H1 (cell line): ENCODE results near the gene SRRM2. TPM values are rescaled to one million over a fixed set of nuclear protein-coding genes. Genes with fewer than 3 reads are reported as not detected.

Source experiments
- CTCF ChIA-PET: fragments of 300-600 bp; sonication (Branson Sonifier 250); formaldehyde crosslinking; loops from one replicate; lab custom pipeline; 2021; ENCODE audit not compliant: partially characterized antibody; lab: Charles Lee
- POLR2A ChIA-PET: fragments of 300-600 bp; sonication (Branson Sonifier 250); formaldehyde crosslinking; loops from one replicate; lab custom pipeline; 2021; ENCODE audit warnings: inconsistent platforms; ENCODE audit not compliant: partially characterized antibody; lab: Charles Lee
- DNase-seq, 2 experiments: peaks; one replicate each; pipeline versions ENCODE4 v3.0.0 to v3.0.0-alpha.2; 2010 to 2022; ENCODE audit warnings: low spot score in 2 of 2, low read depth in 1 of 2, mixed read lengths in 1 of 2
- FAIRE-seq: peaks from 2 replicates; lab custom pipeline; 2011; peaks lifted over from hg19 to GRCh38; lab: Jason Lieb, UNC
- H2AFZ ChIP-seq: 2 replicates; pipeline ENCODE4 v1.8.1; 2012; ENCODE audit warnings: low read length, inconsistent platforms
- H2AK5ac ChIP-seq: 2 replicates; pipeline ENCODE4 v1.6.1; 2013; ENCODE audit warnings: low read depth, low read length
- H2BK120ac ChIP-seq: replicated peaks from 2 replicates; pipeline ENCODE3; 2013; ENCODE audit warnings: low read depth, low read length, inconsistent platforms
- H2BK12ac ChIP-seq: 2 replicates; pipeline ENCODE4 v1.6.1; 2013; ENCODE audit warnings: low read depth, low read length
- H2BK15ac ChIP-seq: 2 replicates; pipeline ENCODE4 v1.6.1; 2013; ENCODE audit warnings: low read length
- H2BK20ac ChIP-seq: 2 replicates; pipeline ENCODE4 v1.6.1; 2013; ENCODE audit warnings: low read length
- H2BK5ac ChIP-seq: 2 replicates; pipeline ENCODE4 v1.6.1; 2013; ENCODE audit warnings: low read depth, low read length
- H3K14ac ChIP-seq: 2 replicates; pipeline ENCODE4 v1.6.1; 2013; ENCODE audit warnings: inconsistent platforms; ENCODE audit not compliant: insufficient read length
- H3K18ac ChIP-seq: 2 replicates; pipeline ENCODE4 v1.6.1; 2013; ENCODE audit warnings: low read length; ENCODE audit errors: extremely low read depth
- H3K23ac ChIP-seq: 2 replicates; pipeline ENCODE4 v1.6.1; 2013; ENCODE audit warnings: inconsistent platforms; ENCODE audit not compliant: insufficient read length
- H3K23me2 ChIP-seq: 2 replicates; pipeline ENCODE4 v1.6.1; 2013; ENCODE audit warnings: low read depth, low read length
- H3K27ac ChIP-seq: 2 replicates; pipeline ENCODE4 v1.6.1; 2011; ENCODE audit warnings: low read depth, low read length, inconsistent platforms
- H3K27me3 ChIP-seq, 4 experiments: replicated peaks in 1 of 4; 1 replicate in 1 of 4; 2 replicates in 3 of 4; pipeline versions ENCODE4 v1.6.1 to v1.8.1; 2011 to 2013; ENCODE audit warnings: low read length in 3 of 4, mild to moderate bottlenecking in 3 of 4, inconsistent platforms in 2 of 4, mixed read lengths in 2 of 4, moderate library complexity in 1 of 4; ENCODE audit not compliant: control insufficient read depth in 3 of 4, insufficient read depth in 3 of 4; ENCODE audit errors: extremely low read depth in 1 of 4
- H3K36me3 ChIP-seq, 4 experiments: 2 replicates each; pipeline versions ENCODE4 v1.6.1 to v1.8.1; 2011 to 2013; ENCODE audit warnings: mild to moderate bottlenecking in 4 of 4, low read length in 3 of 4, moderate library complexity in 2 of 4, control low read depth in 1 of 4, inconsistent platforms in 1 of 4; ENCODE audit not compliant: insufficient read depth in 4 of 4, control insufficient read depth in 2 of 4
- H3K4ac ChIP-seq: replicated peaks from 2 replicates; pipeline ENCODE3; 2013; ENCODE audit warnings: low read length, low read depth, mixed read lengths, inconsistent platforms; ENCODE audit not compliant: insufficient read length
- H3K4me1 ChIP-seq, 4 experiments: replicated peaks in 1 of 4; 1 replicate in 1 of 4; 2 replicates in 3 of 4; pipeline versions ENCODE4 v1.6.1 to v1.8.1; 2011 to 2013; ENCODE audit warnings: low read length in 3 of 4, inconsistent platforms in 2 of 4, mixed read lengths in 1 of 4; ENCODE audit not compliant: insufficient read depth in 4 of 4, control insufficient read depth in 3 of 4
- H3K4me2 ChIP-seq, 2 experiments: 2 replicates each; pipeline versions ENCODE4 v1.6.1 to v1.8.1; 2011 to 2013; ENCODE audit warnings: low read depth in 2 of 2, low read length in 2 of 2, control low read depth in 1 of 2, inconsistent platforms in 1 of 2, mild to moderate bottlenecking in 1 of 2; ENCODE audit not compliant: insufficient read depth in 1 of 2
- H3K4me3 ChIP-seq, 4 experiments: fragments of 200-600, 300-600 bp in 1 of 4; sonication (generic), shearing (Covaris generic), sonication (Bioruptor Twin) in 1 of 4; 2 replicates each; pipeline versions ENCODE4 v1.5.1 to v1.8.1; 2011 to 2016; ENCODE audit warnings: low read length in 4 of 4, low read depth in 3 of 4, control low read depth in 2 of 4, inconsistent platforms in 2 of 4, mild to moderate bottlenecking in 2 of 4, mixed read lengths in 1 of 4, moderate library complexity in 1 of 4; ENCODE audit not compliant: insufficient read depth in 2 of 4; ENCODE audit errors: extremely low read depth in 1 of 4
- H3K56ac ChIP-seq: replicated peaks from 2 replicates; pipeline ENCODE3; 2013; ENCODE audit warnings: low read depth, mild to moderate bottlenecking, mixed read lengths, low read length, inconsistent platforms; ENCODE audit not compliant: insufficient read length
- H3K79me1 ChIP-seq: 2 replicates; pipeline ENCODE4 v1.6.1; 2013; ENCODE audit warnings: low read depth, low read length, control low read depth
- H3K79me2 ChIP-seq, 2 experiments: 2 replicates each; pipeline versions ENCODE4 v1.6.1 to v1.8.1; 2012 to 2013; ENCODE audit warnings: low read length in 2 of 2, mild to moderate bottlenecking in 2 of 2, inconsistent platforms in 1 of 2; ENCODE audit not compliant: insufficient read depth in 2 of 2, control insufficient read depth in 1 of 2
- H3K9ac ChIP-seq, 4 experiments: replicated peaks in 1 of 4; 1 replicate in 1 of 4; 2 replicates in 3 of 4; pipeline versions ENCODE4 v1.6.1 to v1.8.1; 2011 to 2013; ENCODE audit warnings: low read depth in 3 of 4, low read length in 3 of 4, control low read depth in 2 of 4, mild to moderate bottlenecking in 2 of 4, moderate library complexity in 2 of 4, inconsistent platforms in 1 of 4; ENCODE audit errors: extremely low read depth in 1 of 4
- H3K9me3 ChIP-seq, 2 experiments: 2 replicates each; pipeline versions ENCODE4 v1.6.1 to v1.8.1; 2012 to 2013; ENCODE audit warnings: mild to moderate bottlenecking in 2 of 2, moderate library complexity in 2 of 2, control low read depth in 1 of 2, inconsistent platforms in 1 of 2, low read depth in 1 of 2, low read length in 1 of 2, mixed read lengths in 1 of 2; ENCODE audit not compliant: insufficient read depth in 2 of 2
- H4K20me1 ChIP-seq, 2 experiments: replicated peaks in 1 of 2; 2 replicates each; pipeline versions ENCODE3 to v1.8.1; 2011 to 2013; ENCODE audit warnings: inconsistent platforms in 2 of 2, low read length in 2 of 2, mild to moderate bottlenecking in 1 of 2; ENCODE audit not compliant: insufficient read depth in 2 of 2, control insufficient read depth in 1 of 2
- H4K5ac ChIP-seq: 2 replicates; pipeline ENCODE4 v1.6.1; 2013; ENCODE audit warnings: low read length, low read depth, mixed read lengths, inconsistent platforms; ENCODE audit not compliant: insufficient read length
- H4K8ac ChIP-seq: 2 replicates; pipeline ENCODE4 v1.8.0; 2013; ENCODE audit warnings: mild to moderate bottlenecking, moderate library complexity, low read length, inconsistent platforms; ENCODE audit not compliant: insufficient read depth; ENCODE audit errors: extremely low read depth
- H4K91ac ChIP-seq: replicated peaks from 2 replicates; pipeline ENCODE3; 2013; ENCODE audit warnings: low read length, mixed read lengths, inconsistent platforms; ENCODE audit not compliant: insufficient read length
- CTBP2 ChIP-seq: IDR thresholded peaks from 2 replicates; pipeline ENCODE4 v1.7.0; 2011; ENCODE audit warnings: borderline replicate concordance, mild to moderate bottlenecking, moderate library complexity, mixed read lengths, low read length; ENCODE audit not compliant: insufficient read depth, insufficient read length
- KDM4A ChIP-seq: IDR thresholded peaks from one replicate; pipeline ENCODE4 v1.7.1; 2012; ENCODE audit warnings: low read depth, mild to moderate bottlenecking, moderate library complexity, low read length, inconsistent platforms; ENCODE audit not compliant: severe bottlenecking
- KDM5A ChIP-seq: fragments of 200-600 bp; IDR thresholded peaks from 2 replicates; pipeline ENCODE4 v1.7.1; 2012; ENCODE audit warnings: mild to moderate bottlenecking, low read length, inconsistent platforms, mixed read lengths
- WGBS, 2 experiments: shearing (Covaris generic) in 1 of 2; methylation state at CpG; one replicate each; pipeline versions ENCODE4 v1.1.6 to v1.1.7; 2013 to 2015; ENCODE audit warnings: low lambda C conversion rate in 2 of 2, mixed read lengths in 2 of 2, inconsistent platforms in 1 of 2, low coverage in 1 of 2, missing lambda C conversion rate in 1 of 2; ENCODE audit not compliant: insufficient replicate concordance in 2 of 2, insufficient coverage in 1 of 2, insufficient read length in 1 of 2; ENCODE audit errors: extremely low coverage in 1 of 2, missing lambda C conversion rate in 1 of 2; 5-methylcytosine and 5-hydroxymethylcytosine counted together
- polyA plus RNA-seq, 7 experiments: library from polyadenylated mRNA; depleted of rRNA in 3 of 7; stranded (reverse) in 5 of 7; unstranded in 2 of 7; fragments of >200 nt in 5 of 7; fragments of 200-250 nt in 2 of 7; gene quantifications; 1 replicate in 5 of 7; 2 replicates in 1 of 7; 4 replicates in 1 of 7; pipeline versions ENCODE4 v1.2.1 to v1.2.3, GENCODE V29; 2011 to 2013; ENCODE audit warnings: missing spikeins in 2 of 7, mixed read lengths in 2 of 7
- total RNA-seq: library from RNA; stranded (reverse); fragmentation: NEBNext Ultra II Directional; extraction: Animal tissue kit (Norgen Biotek cat#: 25700); gene quantifications from 2 replicates; pipeline ENCODE4 v1.2.1, GENCODE V29; 2021

Gene SRRM2
- total and polyA plus RNA-seq, 2 of the 8 experiments (the other 6 are each of a cell fraction or from before 2014, with no cell fraction given), result 300 to 579 TPM

DNA sequence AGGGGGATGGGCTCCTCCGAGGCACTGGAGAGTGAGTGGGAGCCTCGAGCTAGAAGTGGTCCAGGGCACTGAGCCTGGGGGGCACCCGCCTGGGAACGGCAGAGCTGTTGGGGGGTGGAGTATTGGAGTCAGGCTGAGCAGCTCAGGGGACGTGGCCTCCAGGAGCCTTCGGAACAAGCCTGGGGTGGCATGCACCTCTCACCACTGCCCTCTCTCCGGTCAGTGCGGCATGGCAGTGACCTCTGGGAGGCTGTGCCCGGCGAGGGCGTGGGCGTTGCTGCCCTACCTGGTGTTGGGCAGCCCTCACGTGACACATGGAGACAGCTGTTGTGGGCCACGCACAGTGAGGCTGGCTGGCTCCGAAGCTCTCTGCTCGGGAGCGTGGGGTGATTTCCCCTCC, 46.4 kb upstream of the SRRM2 start:
- POLR2A ChIA-PET, result no interaction called here
- WGBS, 2 experiments, result 89% methylated on average over 14 of the region's 17 CpGs; no CpG with 5 or more reads in 1 of the 2 experiments
- DNase-seq, result no peak

More for the DNA sequence above, 46.4 kb upstream of the SRRM2 start:
- Histone ChIP-seq H3K4me3 (no peak overlapping the region), H4K8ac (no peak overlapping the region), H4K5ac (no peak overlapping the region), H4K20me1 (peaks cover 4 to 23% of the 10 kb centered on the region in 2 experiments), H4K91ac (no peak overlapping the region), H3K23me2 (peaks cover 2% of the 10 kb centered on the region; the same call in 1 of the 2 replicates), H3K18ac (no peak overlapping the region), H3K9ac (no peak overlapping the region), H3K79me2 (no peaks in the 10 kb centered on the region), H2BK12ac (no peak overlapping the region), H3K79me1 (no peaks in the 10 kb centered on the region), H2AFZ (no peak overlapping the region), H2BK5ac (no peak overlapping the region), H2BK120ac (no peak overlapping the region), H3K14ac (no peak overlapping the region), H3K27ac (no peak overlapping the region), H3K56ac (no peak overlapping the region), H2BK15ac (no peak overlapping the region), H3K4me1 (no peaks in the 10 kb centered on the region), H3K4ac (no peak overlapping the region), H3K27me3 (no peaks in the 10 kb centered on the region), H3K23ac (no peak overlapping the region), H3K36me3 (peaks cover 4 to 23% (median 13%) of the 10 kb centered on the region in 4 experiments; a peak in 5 of 8 replicates), H3K4me2 (no peak overlapping the region), H3K9me3 (no peaks in the 10 kb centered on the region), H2AK5ac (no peak overlapping the region), H2BK20ac (no peak overlapping the region)
- no peak for FAIRE-seq
- CTCF ChIA-PET, result no interaction called here
- TF ChIP-seq KDM4A (no peak), KDM5A (no peak), CTBP2 (no peak)
